Neural crest cell (in vitro differentiated cells): Measurements from ENCODE around the gene SECISBP2L. TPM values are rescaled to one million over a fixed set of nuclear protein-coding genes. Genes with fewer than 3 reads are reported as not detected.

ENCODE experiments used
- DNase-seq: peaks from one replicate; pipeline ENCODE4 v3.0.0; 2021; ENCODE audit warnings: low read depth, mixed read lengths, low spot score
- H3K27ac Mint-ChIP-seq: one replicate; pipeline ENCODE4 v1.8.0; 2021; ENCODE audit warnings: mild to moderate bottlenecking, mixed read lengths; ENCODE audit not compliant: unreplicated experiment
- H3K27me3 Mint-ChIP-seq: 2 replicates; pipeline ENCODE4 v1.8.0; 2021; ENCODE audit warnings: low read depth, mild to moderate bottlenecking, mixed read lengths
- H3K36me3 Mint-ChIP-seq: 2 replicates; pipeline ENCODE4 v1.8.0; 2021; ENCODE audit warnings: low read depth, mild to moderate bottlenecking, mixed read lengths
- H3K4me1 Mint-ChIP-seq: 2 replicates; pipeline ENCODE4 v1.8.0; 2021; ENCODE audit warnings: mixed read lengths
- H3K4me3 Mint-ChIP-seq: one replicate; pipeline ENCODE4 v1.8.0; 2021; ENCODE audit warnings: mild to moderate bottlenecking, mixed read lengths
- H3K9me3 Mint-ChIP-seq: 2 replicates; pipeline ENCODE4 v1.8.0; 2021; ENCODE audit warnings: mixed read lengths
- total RNA-seq: library from RNA; stranded (reverse); gene quantifications from 2 replicates; pipeline ENCODE4 v1.2.1, GENCODE V29; 2021
- TF ChIP-seq, protein P1 (sequence below): fragments of 200-600 bp; sonication (generic); conservative IDR thresholded peaks from 2 replicates; pipeline ENCODE4 v1.5.0; 2021; ENCODE audit warnings: antibody characterized with exemption, mild to moderate bottlenecking

The SECISBP2L gene
- total RNA-seq, 1 donor from 2014 or later: 39.2 TPM

DNA sequence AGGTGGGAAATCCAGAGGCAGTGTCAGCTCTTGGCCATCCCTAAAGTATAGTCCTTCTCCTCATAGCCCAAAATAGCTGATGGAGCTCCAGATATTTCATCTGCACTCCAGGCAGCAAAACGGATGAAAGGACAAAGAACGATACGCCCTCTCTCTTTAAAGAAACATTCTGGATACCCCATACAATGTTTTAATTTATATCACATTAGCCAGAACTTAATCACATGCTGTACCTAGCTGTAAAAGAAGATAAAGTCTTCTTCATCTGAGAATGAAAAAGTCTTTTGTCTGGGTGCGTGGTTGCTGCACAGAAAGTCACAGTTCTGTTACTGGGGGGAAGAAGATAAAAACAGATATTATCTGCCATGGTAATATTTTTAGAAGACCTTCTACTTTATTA lies 78.2 kb downstream of the SECISBP2L start:
- DNase-seq: no peak
- Mint-ChIP-seq H3K4me1 (peaks cover 16% of the 10 kb centered on the region), H3K4me3 (no peak overlapping the region), H3K36me3 (no peaks in the 10 kb centered on the region), H3K27me3 (peaks cover under 1% of the 10 kb centered on the region), H3K27ac (no peak overlapping the region), H3K9me3 (peaks cover 2% of the 10 kb centered on the region)
- TF ChIP-seq, protein P1, sequence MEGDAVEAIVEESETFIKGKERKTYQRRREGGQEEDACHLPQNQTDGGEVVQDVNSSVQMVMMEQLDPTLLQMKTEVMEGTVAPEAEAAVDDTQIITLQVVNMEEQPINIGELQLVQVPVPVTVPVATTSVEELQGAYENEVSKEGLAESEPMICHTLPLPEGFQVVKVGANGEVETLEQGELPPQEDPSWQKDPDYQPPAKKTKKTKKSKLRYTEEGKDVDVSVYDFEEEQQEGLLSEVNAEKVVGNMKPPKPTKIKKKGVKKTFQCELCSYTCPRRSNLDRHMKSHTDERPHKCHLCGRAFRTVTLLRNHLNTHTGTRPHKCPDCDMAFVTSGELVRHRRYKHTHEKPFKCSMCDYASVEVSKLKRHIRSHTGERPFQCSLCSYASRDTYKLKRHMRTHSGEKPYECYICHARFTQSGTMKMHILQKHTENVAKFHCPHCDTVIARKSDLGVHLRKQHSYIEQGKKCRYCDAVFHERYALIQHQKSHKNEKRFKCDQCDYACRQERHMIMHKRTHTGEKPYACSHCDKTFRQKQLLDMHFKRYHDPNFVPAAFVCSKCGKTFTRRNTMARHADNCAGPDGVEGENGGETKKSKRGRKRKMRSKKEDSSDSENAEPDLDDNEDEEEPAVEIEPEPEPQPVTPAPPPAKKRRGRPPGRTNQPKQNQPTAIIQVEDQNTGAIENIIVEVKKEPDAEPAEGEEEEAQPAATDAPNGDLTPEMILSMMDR: no peak

DNA sequence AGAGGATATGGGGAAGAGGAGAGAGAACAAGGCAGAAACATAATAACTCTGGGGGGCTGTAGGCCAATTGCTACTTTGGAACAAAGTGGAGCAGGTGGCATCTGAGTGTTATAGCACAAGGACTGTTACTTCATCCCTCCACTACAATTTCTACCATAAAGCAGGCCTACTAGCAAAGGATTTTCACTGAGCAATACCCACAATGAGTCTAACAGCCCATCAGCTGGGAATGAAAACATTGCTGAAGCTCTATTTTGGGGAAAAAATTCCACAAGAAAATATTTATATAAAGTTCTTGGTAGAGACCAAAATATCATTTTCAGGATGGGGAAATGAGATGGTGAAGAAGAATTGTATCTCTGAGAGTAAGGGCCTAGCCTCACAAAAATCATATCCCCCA lies 78.9 kb downstream of the SECISBP2L start:
- TF ChIP-seq, protein P1: no peak
- no peaks in the 10 kb centered on the region for H3K36me3 Mint-ChIP-seq
- peaks cover 5% of the 10 kb centered on the region for H3K27me3 Mint-ChIP-seq
- H3K4me3 Mint-ChIP-seq: no peak overlapping the region
- DNase-seq: no peak
- H3K4me1 Mint-ChIP-seq: peaks cover 14% of the 10 kb centered on the region
- peaks cover 2% of the 10 kb centered on the region for H3K9me3 Mint-ChIP-seq
- no peak overlapping the region for H3K27ac Mint-ChIP-seq

DNA sequence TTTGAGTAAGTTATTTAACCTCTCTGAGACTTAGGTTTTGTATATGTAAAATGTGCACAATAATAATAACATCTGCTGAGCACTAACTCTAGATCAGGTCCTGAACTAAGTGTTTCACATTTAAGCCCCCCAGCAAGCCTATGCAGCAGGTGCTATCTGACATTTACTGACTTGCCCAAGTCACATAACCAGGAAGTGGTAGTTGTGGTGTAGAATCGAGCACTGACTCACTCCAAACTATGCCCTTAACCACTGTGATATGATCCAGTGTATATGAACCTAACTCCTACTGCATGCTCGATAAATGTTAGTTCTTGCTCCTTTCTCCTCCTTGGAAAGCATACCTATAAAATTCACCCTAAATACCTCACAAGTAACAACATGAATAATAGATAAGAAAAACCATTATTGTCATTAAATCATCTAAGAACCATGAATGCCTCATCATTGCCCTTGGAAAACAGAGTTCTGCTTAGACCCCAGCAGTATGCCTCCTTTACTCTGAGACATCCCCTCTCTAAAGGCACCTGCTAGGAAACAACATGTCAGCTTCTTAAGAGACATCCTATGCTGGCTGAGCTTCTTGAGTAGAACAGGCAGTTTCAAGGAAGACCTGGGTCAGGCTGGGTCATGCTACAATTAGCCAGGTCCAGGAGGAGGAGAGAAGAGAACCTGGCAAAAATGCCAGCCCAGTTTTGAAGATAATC lies 79.5 kb downstream of the SECISBP2L start:
- TF ChIP-seq, protein P1: no peak
- Mint-ChIP-seq H3K27me3 (peaks cover 8% of the 10 kb centered on the region), H3K9me3 (peaks cover 2% of the 10 kb centered on the region), H3K36me3 (no peaks in the 10 kb centered on the region), H3K4me3 (peak overlapping the region; percentile 24), H3K27ac (no peak overlapping the region), H3K4me1 (peaks cover 12% of the 10 kb centered on the region)
- no peak for DNase-seq

DNA sequence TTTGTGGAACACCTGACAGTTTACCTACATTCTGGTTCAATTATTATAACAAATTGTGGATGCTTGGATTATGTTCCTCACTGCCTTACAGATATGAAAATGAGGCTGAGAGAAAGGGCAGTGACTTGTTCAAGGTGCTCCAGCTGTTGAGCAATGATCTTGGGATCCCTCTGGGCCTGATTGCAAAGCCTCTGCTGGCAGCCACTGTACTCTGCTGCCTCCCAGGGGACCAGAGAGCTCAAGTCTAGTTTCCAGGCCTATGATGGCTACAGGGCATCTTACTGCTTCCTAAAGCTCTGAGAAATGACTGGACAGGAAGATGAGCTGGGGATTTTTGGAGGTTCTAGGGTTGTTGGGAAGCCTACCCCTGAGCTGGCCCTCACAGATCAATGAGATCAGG lies 80.3 kb downstream of the SECISBP2L start:
- no peak for DNase-seq
- TF ChIP-seq, protein P1: no peak
- Mint-ChIP-seq H3K4me1 (peaks cover 19% of the 10 kb centered on the region), H3K4me3 (no peak overlapping the region), H3K36me3 (no peaks in the 10 kb centered on the region), H3K27me3 (peaks cover 8% of the 10 kb centered on the region), H3K27ac (no peak overlapping the region), H3K9me3 (peaks cover 2% of the 10 kb centered on the region)

DNA sequence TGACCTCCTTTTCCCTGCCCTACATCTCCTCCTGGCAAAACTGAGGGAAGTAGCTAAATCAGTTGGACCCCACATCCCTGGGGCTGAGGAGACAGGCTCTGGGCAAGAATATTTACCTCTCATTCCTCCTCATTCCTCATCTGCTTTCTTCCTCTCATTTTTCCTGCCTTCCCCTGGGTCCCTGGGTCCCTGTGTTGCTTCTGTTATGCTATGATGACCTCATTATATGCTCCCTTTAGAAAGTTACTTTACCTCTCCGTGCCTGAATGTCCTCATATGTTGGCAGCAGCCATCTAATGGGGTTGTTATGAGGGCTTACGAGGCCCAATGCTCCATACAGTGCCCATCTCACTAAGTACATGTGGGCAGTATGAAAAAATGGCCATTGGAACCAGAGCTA lies 81.3 kb downstream of the SECISBP2L start:
- peaks cover 21% of the 10 kb centered on the region for H3K4me1 Mint-ChIP-seq
- peaks cover 8% of the 10 kb centered on the region for H3K27me3 Mint-ChIP-seq
- H3K9me3 Mint-ChIP-seq: no peaks in the 10 kb centered on the region
- H3K27ac Mint-ChIP-seq: no peak overlapping the region
- TF ChIP-seq, protein P1: no peak
- no peak for DNase-seq
- peak overlapping the region; percentile 75 for H3K4me3 Mint-ChIP-seq
- H3K36me3 Mint-ChIP-seq: no peaks in the 10 kb centered on the region
